NT2/D1 (cell line): ENCODE data around the gene DOCK8.

Experiments used
- YY1 ChIP-seq: IDR thresholded peaks from 2 replicates; pipeline ENCODE4 v1.6.1; 2011; ENCODE audit not compliant: insufficient read length, insufficient read depth
- ZNF274 ChIP-seq: IDR thresholded peaks from 2 replicates; pipeline ENCODE4 v1.6.1; 2011; ENCODE audit warnings: mild to moderate bottlenecking, low read depth, low read length

DNA sequence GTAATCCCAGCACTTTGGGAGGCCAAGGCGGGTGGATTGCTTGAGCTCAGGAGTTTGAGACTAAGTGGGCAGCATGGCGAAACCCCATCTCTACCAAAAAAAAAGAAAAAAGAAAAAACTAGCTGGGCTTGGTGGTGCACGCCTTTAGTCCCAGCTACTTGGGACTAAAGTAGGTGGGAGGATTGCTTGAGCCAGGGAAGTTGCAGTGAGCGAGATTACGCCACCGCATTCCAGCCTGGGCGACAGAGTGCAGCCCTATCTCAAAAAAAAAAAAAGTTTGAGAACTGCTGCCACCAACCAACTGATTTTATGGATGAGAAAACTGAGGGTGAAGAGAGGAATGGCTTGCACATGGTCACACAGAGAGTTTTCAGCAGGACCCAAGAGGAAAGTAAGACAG, 175.1 kb downstream of the DOCK8 start:
- TF ChIP-seq YY1 (no peak), ZNF274 (no peak)
